ENCODE data around the gene TOMM40. TPM values are rescaled to one million over a fixed set of nuclear protein-coding genes. Genes with fewer than 3 reads are reported as not detected.

The TOMM40 gene
- total RNA-seq, 1 donor, result 57.9 TPM

- no peak for TF ChIP-seq CTCF (IDR thresholded peaks at IDR 0.05; ENCODE audit: insufficient read depth, low read depth, low read length)
- no peak for DNase-seq (ENCODE audit: low read depth)
- H3K4me3 ChIP-seq (ENCODE audit: low read depth, low read length), result no peak within 1 kb of the TSS
These were observed 51.1 kb downstream of the TOMM40 start, which contains the start of gene APOC4 for GRCh38 chr19:44942067-44942571. Gene APOC4 (plus strand): TSS chr19:44942237. CDS start chr19:44942278, 41 bp downstream.

DNA sequence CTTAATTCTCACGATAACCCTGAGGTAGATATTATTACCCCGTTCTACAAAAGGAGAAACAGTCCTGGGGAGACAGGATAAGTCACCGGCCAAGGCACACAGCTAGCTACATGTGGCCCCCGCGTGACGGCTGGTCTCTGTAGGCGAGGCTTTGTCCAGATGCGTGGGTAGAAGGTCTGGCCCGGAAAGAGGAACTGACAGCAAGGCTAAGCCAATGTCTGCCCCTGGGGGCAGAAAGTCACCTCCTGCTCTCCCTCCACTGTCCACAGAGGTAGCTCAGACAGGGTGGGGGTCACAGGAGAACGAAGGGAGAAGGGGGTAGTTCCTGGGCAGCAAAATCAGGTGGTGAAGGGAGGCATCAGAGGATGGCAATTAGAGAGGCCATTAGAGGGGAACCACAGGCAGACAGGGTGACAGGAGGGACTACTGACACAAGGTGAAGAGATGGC is 52.8 kb downstream of the TOMM40 start:
- no peak overlapping the region for H3K4me3 ChIP-seq (ENCODE audit: low read depth, low read length)
- no peak for DNase-seq (ENCODE audit: low read depth)
- TF ChIP-seq CTCF (IDR thresholded peaks at IDR 0.05; ENCODE audit: insufficient read depth, low read depth, low read length), result no peak

GRCh38 chr19:44947041-44947581 is 56.1 kb downstream of the TOMM40 start:
- DNase-seq (ENCODE audit: low read depth), result no peak
- no peak for TF ChIP-seq CTCF (IDR thresholded peaks at IDR 0.05; ENCODE audit: insufficient read depth, low read depth, low read length)
- no peak overlapping the region for H3K4me3 ChIP-seq (ENCODE audit: low read depth, low read length)

GRCh38 chr19:44948237-44948636 is 57.2 kb downstream of the TOMM40 start:
- TF ChIP-seq CTCF (IDR thresholded peaks at IDR 0.05; ENCODE audit: insufficient read depth, low read depth, low read length), result no peak
- no peak overlapping the region for H3K4me3 ChIP-seq (ENCODE audit: low read depth, low read length)
- no peak for DNase-seq (ENCODE audit: low read depth)

- H3K4me3 ChIP-seq (ENCODE audit: low read depth, low read length), result no peak overlapping the region
- no peak for DNase-seq (ENCODE audit: low read depth)
- TF ChIP-seq CTCF (IDR thresholded peaks at IDR 0.05; ENCODE audit: insufficient read depth, low read depth, low read length), result no peak
These were observed 57.8 kb downstream of the TOMM40 start for GRCh38 chr19:44948763-44949374.

DNA sequence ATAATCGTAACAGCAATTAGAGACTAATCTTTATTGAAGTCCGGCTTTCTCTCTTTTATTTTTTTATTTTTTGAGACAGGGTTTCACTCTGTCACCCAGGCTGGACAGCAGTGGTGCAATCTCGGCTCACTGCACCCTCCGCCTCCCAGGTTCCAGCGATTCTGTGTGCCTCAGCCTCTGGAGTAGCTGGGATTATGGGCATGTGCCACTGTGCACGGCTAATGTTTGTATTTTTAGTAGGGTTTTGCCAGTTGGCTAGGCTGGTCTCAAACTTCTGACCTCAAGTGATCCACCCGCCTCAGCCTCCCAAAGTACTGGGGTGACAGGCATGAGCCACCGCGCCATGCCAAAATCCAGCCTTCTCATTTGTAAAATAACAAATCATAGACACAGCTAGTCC is 58.5 kb downstream of the TOMM40 start:
- DNase-seq (ENCODE audit: low read depth), result no peak
- H3K4me3 ChIP-seq (ENCODE audit: low read depth, low read length), result no peak overlapping the region
- no peak for TF ChIP-seq CTCF (IDR thresholded peaks at IDR 0.05; ENCODE audit: insufficient read depth, low read depth, low read length)
